Lower leg skin (tissue), 3 donors: ENCODE results near the gene CIAO2B.

Source experiments
- CTCF ChIP-seq, 3 donors: fragments of 450-650 bp; IDR thresholded peaks; one replicate each; pipeline ENCODE4 v1.5.1; 2016; ENCODE audit warnings: antibody characterized with exemption in 3 of 3, mild to moderate bottlenecking in 3 of 3, moderate library complexity in 2 of 3
- POLR2A ChIP-seq, 2 donors: fragments of 450-650 bp; IDR thresholded peaks; one replicate each; pipeline ENCODE4 v1.6.1; 2016 to 2017; ENCODE audit warnings: antibody characterized with exemption in 2 of 2, mild to moderate bottlenecking in 1 of 2, moderate library complexity in 1 of 2

- no peak for TF ChIP-seq CTCF (IDR thresholded peaks at IDR 0.05)
- no peak for TF ChIP-seq POLR2A (IDR thresholded peaks at IDR 0.05)
These were observed 34.1 kb downstream of the CIAO2B start for GRCh38 chr16:66899945-66900710.
